ENCODE data around the gene ATP9B. TPM values are rescaled to one million over a fixed set of nuclear protein-coding genes. Genes with fewer than 3 reads are reported as not detected.

The ATP9B gene
- total RNA-seq, 4 donors from 2014 or later = 26.0 to 37.4 (median 30.5) TPM

DNA sequence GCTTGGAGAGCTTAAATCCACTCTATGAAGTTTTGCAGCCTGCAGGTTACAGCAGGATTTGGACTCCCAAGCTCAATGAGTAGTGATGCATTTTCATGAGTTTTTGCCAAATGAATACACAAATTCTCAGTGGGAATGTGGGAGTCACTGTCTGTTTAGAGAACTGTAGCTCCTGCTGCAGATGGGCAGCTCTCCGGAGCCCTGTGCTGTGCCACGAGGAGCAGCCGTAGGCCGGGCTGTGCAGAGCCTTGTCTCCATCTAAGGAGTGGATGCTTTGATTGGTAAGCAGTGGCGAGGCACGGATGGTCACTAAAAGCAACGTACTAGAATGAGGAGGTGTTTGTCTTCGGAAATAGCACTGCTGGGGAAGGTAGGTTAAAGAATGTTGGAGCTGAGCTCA is 230.5 kb downstream of the ATP9B start:
- Histone ChIP-seq H3K4me3 (no peak overlapping the region), H3K27ac (replicated peaks in 1 of 4) (no peak overlapping the region), H3K36me3 (peaks cover 12 to 50% (median 15%) of the 10 kb centered on the region in 4 donors), H3K27me3 (no peaks in the 10 kb centered on the region), H3K9me3 (no peaks in the 10 kb centered on the region), H3K4me1 (no peaks in the 10 kb centered on the region)
- DNase-seq (ENCODE audit: extremely low spot score) = no peak
- intact Hi-C loops (cut with DNase I) = no loop called here
- 91% methylated on average over 8 of the region's 8 CpGs for WGBS
- TF ChIP-seq POLR2AphosphoS5 (IDR thresholded peaks at IDR 0.05) (no peak), EP300 (IDR thresholded peaks at IDR 0.05) (no peak), POLR2A (IDR thresholded peaks at IDR 0.05; ENCODE audit: low read depth) (no peak)
- TF ChIP-seq, protein P1, sequence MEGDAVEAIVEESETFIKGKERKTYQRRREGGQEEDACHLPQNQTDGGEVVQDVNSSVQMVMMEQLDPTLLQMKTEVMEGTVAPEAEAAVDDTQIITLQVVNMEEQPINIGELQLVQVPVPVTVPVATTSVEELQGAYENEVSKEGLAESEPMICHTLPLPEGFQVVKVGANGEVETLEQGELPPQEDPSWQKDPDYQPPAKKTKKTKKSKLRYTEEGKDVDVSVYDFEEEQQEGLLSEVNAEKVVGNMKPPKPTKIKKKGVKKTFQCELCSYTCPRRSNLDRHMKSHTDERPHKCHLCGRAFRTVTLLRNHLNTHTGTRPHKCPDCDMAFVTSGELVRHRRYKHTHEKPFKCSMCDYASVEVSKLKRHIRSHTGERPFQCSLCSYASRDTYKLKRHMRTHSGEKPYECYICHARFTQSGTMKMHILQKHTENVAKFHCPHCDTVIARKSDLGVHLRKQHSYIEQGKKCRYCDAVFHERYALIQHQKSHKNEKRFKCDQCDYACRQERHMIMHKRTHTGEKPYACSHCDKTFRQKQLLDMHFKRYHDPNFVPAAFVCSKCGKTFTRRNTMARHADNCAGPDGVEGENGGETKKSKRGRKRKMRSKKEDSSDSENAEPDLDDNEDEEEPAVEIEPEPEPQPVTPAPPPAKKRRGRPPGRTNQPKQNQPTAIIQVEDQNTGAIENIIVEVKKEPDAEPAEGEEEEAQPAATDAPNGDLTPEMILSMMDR (IDR thresholded peaks at IDR 0.05) = no peak

DNA sequence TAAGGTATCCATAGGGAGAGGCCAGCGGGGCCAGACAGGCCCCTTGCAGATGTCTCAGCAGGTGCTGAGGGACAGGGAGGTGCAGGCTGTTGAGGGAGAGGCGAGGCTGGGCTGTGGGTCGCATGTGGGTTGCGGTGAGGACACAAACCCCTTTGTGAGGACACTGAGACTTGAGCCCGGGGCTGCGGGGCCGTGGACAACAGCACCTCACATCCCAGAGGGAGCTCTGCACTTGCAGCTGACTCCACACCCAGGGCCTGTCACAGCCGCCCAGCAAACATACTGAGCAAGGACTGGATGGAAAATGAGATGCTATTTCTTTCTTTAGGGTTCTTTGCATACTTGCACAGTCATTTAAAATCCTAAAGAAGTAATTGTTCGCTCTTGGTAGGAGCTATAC is 231.2 kb downstream of the ATP9B start:
- 82% methylated on average over 9 of the region's 9 CpGs for WGBS
- no peaks in the 10 kb centered on the region for H3K9me3 ChIP-seq
- peak; percentile 29 for DNase-seq (ENCODE audit: extremely low spot score)
- intact Hi-C loops (cut with DNase I) = no loop called here
- TF ChIP-seq POLR2A (IDR thresholded peaks at IDR 0.05; ENCODE audit: low read depth) = no peak
- no peak for TF ChIP-seq EP300 (IDR thresholded peaks at IDR 0.05)
- no peak for TF ChIP-seq POLR2AphosphoS5 (IDR thresholded peaks at IDR 0.05)
- TF ChIP-seq, protein P1 (IDR thresholded peaks at IDR 0.05) = no peak
- H3K27ac ChIP-seq (replicated peaks in 1 of 4) = no peak overlapping the region
- H3K27me3 ChIP-seq = no peaks in the 10 kb centered on the region
- H3K4me1 ChIP-seq = no peaks in the 10 kb centered on the region
- no peak overlapping the region for H3K4me3 ChIP-seq
- H3K36me3 ChIP-seq = peaks cover 18 to 54% (median 21%) of the 10 kb centered on the region in 4 donors

DNA sequence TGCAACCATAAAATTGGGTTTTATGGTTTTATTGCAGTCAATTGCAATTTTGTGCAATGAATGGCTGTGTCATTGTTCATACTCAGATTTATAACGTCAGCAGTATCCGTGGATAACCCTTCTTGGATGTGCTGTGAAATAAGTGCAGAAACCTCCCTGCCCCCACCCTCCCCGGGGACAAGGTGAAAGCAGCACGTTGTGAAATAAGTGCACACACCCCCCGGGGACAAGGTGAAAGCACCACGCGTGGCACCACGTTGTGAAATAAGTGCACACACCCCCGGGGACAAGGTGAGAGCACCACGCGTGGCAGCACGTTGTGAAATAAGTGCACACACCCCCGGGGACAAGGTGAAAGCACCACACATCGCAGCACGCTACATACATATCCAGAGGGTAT is 232.9 kb downstream of the ATP9B start:
- WGBS = 91% methylated on average over 12 of the region's 15 CpGs

DNA sequence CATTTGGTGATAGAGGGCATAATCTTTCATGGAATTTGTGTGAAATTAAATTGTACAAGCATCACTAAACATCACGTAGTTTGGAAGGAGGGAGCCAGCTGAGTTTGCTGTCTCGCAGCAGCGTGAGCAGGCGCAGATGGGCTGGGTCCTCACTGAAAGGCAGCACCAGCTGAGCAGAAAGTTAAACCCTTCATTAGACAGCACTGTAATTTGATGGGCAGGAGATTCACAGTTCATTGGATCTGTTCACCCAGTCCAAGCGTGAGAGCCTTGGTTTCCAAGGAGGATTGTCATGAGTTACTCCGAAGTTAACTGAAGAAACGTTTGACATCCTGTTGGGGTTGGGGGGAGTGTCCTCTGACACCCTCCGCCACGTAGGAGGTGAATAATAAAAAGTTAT is 236.7 kb downstream of the ATP9B start:
- 93% methylated on average over 9 of the region's 9 CpGs for WGBS
- intact Hi-C loops (cut with DNase I) = no loop called here

More for the DNA sequence above, 232.9 kb downstream of the ATP9B start:
- DNase-seq (ENCODE audit: extremely low spot score) = peak; percentile 42
- Histone ChIP-seq H3K36me3 (peaks cover 18 to 67% (median 33%) of the 10 kb centered on the region in 4 donors), H3K9me3 (no peaks in the 10 kb centered on the region), H3K27ac (replicated peaks in 1 of 4) (no peak overlapping the region), H3K4me1 (no peaks in the 10 kb centered on the region), H3K4me3 (no peak overlapping the region), H3K27me3 (no peaks in the 10 kb centered on the region)
- no peak for TF ChIP-seq EP300 (IDR thresholded peaks at IDR 0.05)
- TF ChIP-seq, protein P1 (IDR thresholded peaks at IDR 0.05) = no peak
- intact Hi-C loops (cut with DNase I) = no loop called here

More for the DNA sequence above, 236.7 kb downstream of the ATP9B start:
- DNase-seq (ENCODE audit: extremely low spot score) = no peak
- H3K9me3 ChIP-seq = no peaks in the 10 kb centered on the region
- TF ChIP-seq POLR2A (IDR thresholded peaks at IDR 0.05; ENCODE audit: low read depth) = no peak
- TF ChIP-seq, protein P1 (IDR thresholded peaks at IDR 0.05) = no peak
- no peaks in the 10 kb centered on the region for H3K4me1 ChIP-seq
- H3K27me3 ChIP-seq = no peaks in the 10 kb centered on the region
- no peak overlapping the region for H3K4me3 ChIP-seq
- no peak overlapping the region for H3K27ac ChIP-seq (replicated peaks in 1 of 4)
- peaks cover 18 to 63% (median 42%) of the 10 kb centered on the region in 4 donors for H3K36me3 ChIP-seq
